OCI-LY3 (cell line): ENCODE data around the gene ITGA7.

ENCODE experiments used
- H2AFZ ChIP-seq: fragments of 200-600, 300-600 bp; shearing (Covaris generic); 2 replicates; pipeline ENCODE4 v1.6.0; 2014; ENCODE audit warnings: antibody characterized with exemption, low read depth, low read length
- H3K27ac ChIP-seq: fragments of 200-600, 300-600 bp; sonication (generic); 2 replicates; pipeline ENCODE4 v1.5.1; 2014; ENCODE audit warnings: mild to moderate bottlenecking, low read length, moderate library complexity, mixed read lengths
- H3K27me3 ChIP-seq: fragments of 200-600, 300-600 bp; sonication (generic); 2 replicates; pipeline ENCODE4 v1.6.1; 2014; ENCODE audit warnings: low read depth, low read length, mixed read lengths
- H3K36me3 ChIP-seq: fragments of 200-600, 300-600 bp; sonication (generic); replicated peaks from 2 replicates; pipeline ENCODE3; 2014; ENCODE audit warnings: low read depth, low read length, mixed read lengths
- H3K4me1 ChIP-seq: fragments of 300-600, 200-600 bp; sonication (generic); 2 replicates; pipeline ENCODE4 v1.6.1; 2014; ENCODE audit warnings: low read length, mixed read lengths
- H3K4me2 ChIP-seq: fragments of 200-600, 300-600 bp; sonication (generic); 2 replicates; pipeline ENCODE4 v1.6.1; 2014; ENCODE audit warnings: low read length, mixed read lengths
- H3K4me3 ChIP-seq: fragments of 300-600, 200-600 bp; sonication (generic); 2 replicates; pipeline ENCODE4 v1.5.1; 2014; ENCODE audit warnings: antibody characterized with exemption, mild to moderate bottlenecking, low read length, moderate library complexity
- H3K79me2 ChIP-seq: fragments of 300-600, 200-600 bp; shearing (Covaris generic); 2 replicates; pipeline ENCODE4 v1.6.1; 2014; ENCODE audit warnings: mild to moderate bottlenecking, low read length, mixed read lengths
- H3K9ac ChIP-seq: fragments of 300-600, 200-600 bp; shearing (Covaris generic); 2 replicates; pipeline ENCODE4 v1.6.0; 2014; ENCODE audit warnings: mild to moderate bottlenecking, low read length, moderate library complexity
- H3K9me3 ChIP-seq: fragments of 200-600, 300-600 bp; shearing (Covaris generic); 2 replicates; pipeline ENCODE4 v1.6.1; 2014; ENCODE audit warnings: low read length, mixed read lengths; ENCODE audit not compliant: insufficient read depth
- H4K20me1 ChIP-seq: fragments of 200-600, 300-600 bp; sonication (generic); 2 replicates; pipeline ENCODE4 v1.6.1; 2016; ENCODE audit warnings: low read length, mixed read lengths; ENCODE audit not compliant: insufficient read depth
- CTCF ChIP-seq: fragments of 200-600, 300-600 bp; sonication (generic); IDR thresholded peaks from 2 replicates; pipeline ENCODE4 v1.5.1; 2014; ENCODE audit warnings: antibody characterized with exemption, low read length, low read depth
- EZH2phosphoT487 ChIP-seq: fragments of 200-600 bp; shearing (Covaris generic); IDR thresholded peaks from 2 replicates; pipeline ENCODE4 v1.6.1; 2018; ENCODE audit warnings: antibody characterized with exemption, mixed run types, low read depth

ITGA7 gene

GRCh38 chr12:55658212-55658611 is 49.5 kb downstream of the ITGA7 start:
- no peaks in the 10 kb centered on the region for H3K36me3 ChIP-seq
- H3K4me2 ChIP-seq, result no peak overlapping the region
- no peaks in the 10 kb centered on the region for H3K9me3 ChIP-seq
- TF ChIP-seq EZH2phosphoT487 (no peak), CTCF (no peak)
- no peaks in the 10 kb centered on the region for H3K4me1 ChIP-seq
- peaks cover 16% of the 10 kb centered on the region for H3K27me3 ChIP-seq
- H3K27ac ChIP-seq, result no peak overlapping the region
- no peak overlapping the region for H3K4me3 ChIP-seq
- no peak overlapping the region for H2AFZ ChIP-seq
- no peaks in the 10 kb centered on the region for H4K20me1 ChIP-seq
- H3K79me2 ChIP-seq, result no peaks in the 10 kb centered on the region
- H3K9ac ChIP-seq, result no peak overlapping the region

GRCh38 chr12:55657212-55657611 is 50.5 kb downstream of the ITGA7 start:
- H3K79me2 ChIP-seq, result no peaks in the 10 kb centered on the region
- peaks cover 6% of the 10 kb centered on the region for H3K27me3 ChIP-seq
- TF ChIP-seq EZH2phosphoT487 (no peak), CTCF (no peak)
- no peaks in the 10 kb centered on the region for H4K20me1 ChIP-seq
- no peak overlapping the region for H2AFZ ChIP-seq
- H3K4me2 ChIP-seq, result no peak overlapping the region
- peaks cover 5% of the 10 kb centered on the region; the same call in 1 of the 2 replicates for H3K4me1 ChIP-seq
- H3K9ac ChIP-seq, result no peak overlapping the region
- no peak overlapping the region for H3K27ac ChIP-seq
- no peak overlapping the region for H3K4me3 ChIP-seq
- no peaks in the 10 kb centered on the region for H3K36me3 ChIP-seq
- H3K9me3 ChIP-seq, result no peaks in the 10 kb centered on the region

- Histone ChIP-seq H4K20me1 (no peaks in the 10 kb centered on the region), H3K27me3 (peaks cover 6% of the 10 kb centered on the region), H3K4me3 (no peak overlapping the region), H2AFZ (no peak overlapping the region), H3K27ac (no peak overlapping the region), H3K4me1 (peaks cover 29% of the 10 kb centered on the region), H3K4me2 (no peak overlapping the region), H3K9me3 (peaks cover 10% of the 10 kb centered on the region), H3K9ac (no peak overlapping the region), H3K79me2 (no peaks in the 10 kb centered on the region), H3K36me3 (no peaks in the 10 kb centered on the region)
- TF ChIP-seq EZH2phosphoT487 (no peak), CTCF (no peak)
Observed at GRCh38 chr12:55654511-55655214, 53.0 kb downstream of the ITGA7 start.

GRCh38 chr12:55653031-55653430 is 54.7 kb downstream of the ITGA7 start:
- Histone ChIP-seq H3K4me1 (peaks cover 29% of the 10 kb centered on the region), H3K36me3 (no peaks in the 10 kb centered on the region), H3K9me3 (peaks cover 12% of the 10 kb centered on the region), H3K4me3 (no peak overlapping the region), H4K20me1 (no peaks in the 10 kb centered on the region), H3K9ac (no peak overlapping the region), H2AFZ (no peak overlapping the region), H3K4me2 (no peak overlapping the region), H3K27me3 (peaks cover 6% of the 10 kb centered on the region), H3K27ac (no peak overlapping the region), H3K79me2 (no peaks in the 10 kb centered on the region)
- TF ChIP-seq EZH2phosphoT487 (no peak), CTCF (no peak)
